ENCODE data around the gene MAN1A2. TPM values are rescaled to one million over a fixed set of nuclear protein-coding genes. Genes with fewer than 3 reads are reported as not detected.

The MAN1A2 gene
- total RNA-seq, 1 experiment from 2014 or later, result 28.7 TPM

DNA sequence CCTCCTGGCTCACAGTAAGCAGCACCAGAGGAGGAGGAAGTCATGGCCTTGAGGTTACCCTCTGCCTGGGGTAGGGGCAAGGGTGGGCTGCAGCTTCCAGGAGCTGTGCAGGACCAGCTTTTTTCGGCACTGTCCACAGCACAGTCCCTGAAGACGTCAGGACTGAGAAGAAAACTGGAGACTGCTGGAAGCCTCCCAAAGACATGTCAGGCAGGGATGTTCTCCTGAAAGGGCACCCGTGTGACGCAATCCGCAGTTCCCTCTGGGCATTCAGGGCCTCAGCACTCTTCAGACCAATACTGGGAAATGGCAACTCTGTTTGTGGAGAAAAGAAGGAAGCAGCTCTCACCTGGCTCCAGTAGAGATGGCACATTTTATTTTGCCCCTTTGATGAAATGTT is 173.8 kb downstream of the MAN1A2 start:
- Histone ChIP-seq H3K36me3 (ENCODE audit: control insufficient read depth, insufficient read depth, low read length) (no peaks in the 10 kb centered on the region), H3K4me1 (ENCODE audit: control insufficient read depth, insufficient read depth, low read length) (no peaks in the 10 kb centered on the region), H3K9me3 (ENCODE audit: control insufficient read depth, insufficient read depth, low read depth, low read length) (no peaks in the 10 kb centered on the region), H3K4me3 (ENCODE audit: low read depth in 2 of 2, low read length in 2 of 2) (no peak overlapping the region), H3K27me3 (ENCODE audit: control insufficient read depth, insufficient read depth, low read length) (no peaks in the 10 kb centered on the region), H3K27ac (ENCODE audit: low read length) (no peak overlapping the region)
- BruUV-seq (replicated peaks), result no TSS peak
- POLR2A ChIA-PET, result no interaction called here
- no peak for TF ChIP-seq POLR2AphosphoS5 (IDR thresholded peaks at IDR 0.05; ENCODE audit: low read depth, low read length)
- TF ChIP-seq TCF7L2 (IDR thresholded peaks at IDR 0.05; ENCODE audit: low read depth, low read length), result no peak
- TF ChIP-seq, protein P1, sequence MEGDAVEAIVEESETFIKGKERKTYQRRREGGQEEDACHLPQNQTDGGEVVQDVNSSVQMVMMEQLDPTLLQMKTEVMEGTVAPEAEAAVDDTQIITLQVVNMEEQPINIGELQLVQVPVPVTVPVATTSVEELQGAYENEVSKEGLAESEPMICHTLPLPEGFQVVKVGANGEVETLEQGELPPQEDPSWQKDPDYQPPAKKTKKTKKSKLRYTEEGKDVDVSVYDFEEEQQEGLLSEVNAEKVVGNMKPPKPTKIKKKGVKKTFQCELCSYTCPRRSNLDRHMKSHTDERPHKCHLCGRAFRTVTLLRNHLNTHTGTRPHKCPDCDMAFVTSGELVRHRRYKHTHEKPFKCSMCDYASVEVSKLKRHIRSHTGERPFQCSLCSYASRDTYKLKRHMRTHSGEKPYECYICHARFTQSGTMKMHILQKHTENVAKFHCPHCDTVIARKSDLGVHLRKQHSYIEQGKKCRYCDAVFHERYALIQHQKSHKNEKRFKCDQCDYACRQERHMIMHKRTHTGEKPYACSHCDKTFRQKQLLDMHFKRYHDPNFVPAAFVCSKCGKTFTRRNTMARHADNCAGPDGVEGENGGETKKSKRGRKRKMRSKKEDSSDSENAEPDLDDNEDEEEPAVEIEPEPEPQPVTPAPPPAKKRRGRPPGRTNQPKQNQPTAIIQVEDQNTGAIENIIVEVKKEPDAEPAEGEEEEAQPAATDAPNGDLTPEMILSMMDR (IDR thresholded peaks at IDR 0.05), result no peak
- TF ChIP-seq SIN3A (IDR thresholded peaks at IDR 0.05; ENCODE audit: borderline replicate concordance, insufficient read depth, low read depth, low read length), result no peak
- no peak for TF ChIP-seq REST (IDR thresholded peaks at IDR 0.05; ENCODE audit: insufficient read depth in 1 of 2, low read depth in 2 of 2, low read length in 1 of 2)
- in situ Hi-C loops (cut with HindIII; ENCODE audit: low pct_unique_long_range_greater_than_20kb, low sequenced_read_pairs), result no loop called here
- DNase-seq (ENCODE audit: low read depth, low spot score) (no peak), ATAC-seq (no peak)
- intact Hi-C loops (cut with micrococcal nuclease; ENCODE audit: unreplicated experiment), result no loop called here
- CTCF ChIA-PET, result no interaction called here

GRCh38 chr1:117541585-117541984 is 174.3 kb downstream of the MAN1A2 start:
- no peaks in the 10 kb centered on the region for H3K9me3 ChIP-seq (ENCODE audit: control insufficient read depth, insufficient read depth, low read depth, low read length)
- H3K27ac ChIP-seq (ENCODE audit: low read length), result no peak overlapping the region
- in situ Hi-C loops (cut with HindIII; ENCODE audit: low pct_unique_long_range_greater_than_20kb, low sequenced_read_pairs), result no loop called here
- ATAC-seq (no peak), DNase-seq (ENCODE audit: low read depth, low spot score) (no peak)
- H3K4me3 ChIP-seq (ENCODE audit: low read depth in 2 of 2, low read length in 2 of 2), result no peak overlapping the region
- TF ChIP-seq TCF7L2 (IDR thresholded peaks at IDR 0.05; ENCODE audit: low read depth, low read length) (no peak), REST (IDR thresholded peaks at IDR 0.05; ENCODE audit: insufficient read depth in 1 of 2, low read depth in 2 of 2, low read length in 1 of 2) (no peak), SIN3A (IDR thresholded peaks at IDR 0.05; ENCODE audit: borderline replicate concordance, insufficient read depth, low read depth, low read length) (no peak)
- TF ChIP-seq, protein P1 (IDR thresholded peaks at IDR 0.05), result no peak
- H3K4me1 ChIP-seq (ENCODE audit: control insufficient read depth, insufficient read depth, low read length), result no peaks in the 10 kb centered on the region
- CTCF ChIA-PET, result no interaction called here
- no peaks in the 10 kb centered on the region for H3K36me3 ChIP-seq (ENCODE audit: control insufficient read depth, insufficient read depth, low read length)
- POLR2A ChIA-PET, result interaction anchor here (0.7 kb wide), 1 partner anchor 23 kb away, joined by 11 read pairs; no protein-coding TSS in a partner anchor
- H3K27me3 ChIP-seq (ENCODE audit: control insufficient read depth, insufficient read depth, low read length), result no peaks in the 10 kb centered on the region
- no TSS peak for BruUV-seq (replicated peaks)
- intact Hi-C loops (cut with micrococcal nuclease; ENCODE audit: unreplicated experiment), result no loop called here

All from Panc1 (cell line).